Measurements from ENCODE around the gene FGFBP2.

FGFBP2 gene

GRCh38 chr4:15913631-15913970 is 49.4 kb downstream of the FGFBP2 start:
- Histone ChIP-seq H3K27me3 (no peaks in the 10 kb centered on the region), H3K36me3 (no peaks in the 10 kb centered on the region), H3K27ac (no peak overlapping the region), H3K4me3 (ENCODE audit: low read depth in 1 of 2, low read length in 1 of 2) (no peak overlapping the region), H3K9me3 (no peaks in the 10 kb centered on the region), H3K4me1 (ENCODE audit: control insufficient read depth in 1 of 2, insufficient read depth in 1 of 2, low read depth in 1 of 2, low read length in 1 of 2) (no peaks in the 10 kb centered on the region)
- TF ChIP-seq CTCF (IDR thresholded peaks at IDR 0.05) = no peak

- no peak overlapping the region for H3K4me3 ChIP-seq (ENCODE audit: low read depth in 1 of 2, low read length in 1 of 2)
- no peaks in the 10 kb centered on the region for H3K9me3 ChIP-seq
- TF ChIP-seq CTCF (IDR thresholded peaks at IDR 0.05) = no peak
- no peaks in the 10 kb centered on the region for H3K36me3 ChIP-seq
- no peaks in the 10 kb centered on the region for H3K4me1 ChIP-seq (ENCODE audit: control insufficient read depth in 1 of 2, insufficient read depth in 1 of 2, low read depth in 1 of 2, low read length in 1 of 2)
- no peak overlapping the region for H3K27ac ChIP-seq
- no peaks in the 10 kb centered on the region for H3K27me3 ChIP-seq
These were observed 49.9 kb downstream of the FGFBP2 start for GRCh38 chr4:15912961-15913630.

GRCh38 chr4:15912236-15912635 is 50.7 kb downstream of the FGFBP2 start:
- Histone ChIP-seq H3K36me3 (no peaks in the 10 kb centered on the region), H3K4me3 (ENCODE audit: low read depth in 1 of 2, low read length in 1 of 2) (no peak overlapping the region), H3K4me1 (ENCODE audit: control insufficient read depth in 1 of 2, insufficient read depth in 1 of 2, low read depth in 1 of 2, low read length in 1 of 2) (peaks cover 0 to under 1% of the 10 kb centered on the region in 2 experiments), H3K27me3 (no peaks in the 10 kb centered on the region), H3K9me3 (no peaks in the 10 kb centered on the region), H3K27ac (no peak overlapping the region)
- no peak for TF ChIP-seq CTCF (IDR thresholded peaks at IDR 0.05)

Measured in neutrophil (primary cell).